Raji (cell line): ENCODE results near the gene SLAIN2.

Source experiments
- POLR2A ChIP-seq: IDR thresholded peaks from 2 replicates; pipeline ENCODE4 v1.6.1; 2011; ENCODE audit warnings: low read depth, low read length, control low read depth; ENCODE audit not compliant: insufficient read depth

SLAIN2 gene

DNA sequence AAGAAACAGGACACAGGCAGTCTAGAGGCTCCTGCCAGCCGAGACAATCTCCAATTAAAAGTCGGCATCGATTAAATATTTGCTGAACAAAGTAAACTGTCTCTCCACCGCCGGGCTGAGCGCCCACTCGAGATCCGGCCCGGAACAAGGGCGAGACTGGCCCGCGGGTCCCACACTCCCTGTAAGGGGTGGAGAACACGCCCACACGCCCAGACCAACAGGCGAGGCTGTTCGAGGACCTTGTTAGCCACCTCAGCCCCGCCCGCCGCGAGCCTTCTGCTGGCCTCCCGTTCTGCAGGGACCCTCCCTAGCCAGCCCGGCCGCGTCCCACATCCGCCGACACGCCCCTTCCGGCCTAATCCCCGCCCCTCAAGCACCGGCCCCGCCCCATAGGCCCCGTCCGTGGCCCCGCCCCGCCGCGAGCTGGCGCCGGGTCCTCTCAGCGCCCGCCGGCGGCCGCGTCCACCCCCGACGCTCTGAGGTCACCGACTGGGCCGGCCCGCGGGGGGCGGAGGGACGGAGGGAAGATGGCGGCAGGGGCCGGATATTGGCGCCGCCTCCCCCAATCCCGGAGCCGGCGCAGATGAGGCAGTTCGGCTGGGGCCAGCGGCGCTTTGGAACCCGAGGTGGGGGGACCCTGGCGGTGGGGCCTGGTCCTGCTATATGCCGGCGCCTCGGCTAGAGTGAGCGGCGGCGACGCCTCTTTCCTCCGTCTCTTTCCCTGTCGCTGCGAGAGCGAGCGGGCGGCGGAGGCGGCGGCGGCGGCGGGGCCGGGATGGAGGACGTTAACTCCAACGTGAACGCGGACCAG is at the start of gene SLAIN2:
Gene SLAIN2, plus strand, starts transcription at position 565 of the 811 bp plus-strand sequence. Its CDS starts 211 bp downstream, at position 776.
- TF ChIP-seq POLR2A, result peak; percentile 98

- no peak for TF ChIP-seq POLR2A
Measured at GRCh38 chr4:48295116-48295515, 46.2 kb upstream of the SLAIN2 start.

DNA sequence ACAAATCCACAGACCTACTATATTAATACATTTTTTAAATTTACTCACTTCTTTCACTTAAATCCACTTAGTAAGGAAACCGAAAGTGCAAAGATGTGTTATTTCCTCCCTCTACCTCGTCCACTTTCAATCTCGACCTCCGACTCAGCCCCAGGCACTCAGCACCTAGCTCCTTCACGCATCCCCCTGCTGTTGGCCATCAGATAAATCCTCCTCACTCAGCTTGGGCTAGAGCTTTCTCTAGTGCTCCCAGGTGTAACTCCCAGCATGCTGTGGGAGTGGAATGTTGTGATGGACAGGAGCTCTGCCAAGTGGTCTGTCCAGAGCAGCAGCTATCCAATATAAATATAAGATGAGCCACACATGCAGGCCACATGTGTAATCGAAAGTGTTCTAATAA is 45.0 kb upstream of the SLAIN2 start:
- no peak for TF ChIP-seq POLR2A

DNA sequence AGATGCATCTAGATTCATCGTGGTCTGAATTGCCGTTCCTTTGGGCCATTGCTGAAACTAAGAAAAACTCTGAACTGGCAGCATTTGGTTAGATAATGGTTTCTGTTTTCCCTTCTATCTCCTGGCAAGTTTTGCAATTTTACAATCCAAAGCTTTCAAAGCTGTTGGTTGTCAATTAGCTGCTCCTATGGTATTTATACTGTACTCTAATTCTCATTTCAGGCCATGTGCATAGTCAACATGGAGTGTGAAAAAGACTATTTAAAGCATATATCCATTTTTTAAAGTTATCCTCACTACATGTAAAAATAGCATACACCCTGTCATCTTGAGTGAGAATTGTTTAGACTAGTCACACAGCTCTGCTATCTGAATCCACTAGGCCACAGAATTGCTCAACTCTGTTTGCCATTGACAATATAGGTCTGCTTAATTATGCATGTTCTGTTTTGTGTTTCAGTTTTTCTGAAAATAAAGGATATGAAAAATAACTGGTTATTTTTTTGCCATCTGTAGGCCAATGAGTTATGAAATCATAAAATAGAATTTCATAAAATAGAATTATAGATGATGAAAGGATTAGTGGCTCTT is 44.0 kb upstream of the SLAIN2 start:
- TF ChIP-seq POLR2A, result no peak

- no peak for TF ChIP-seq POLR2A
Measured at GRCh38 chr4:48299560-48299959, 41.8 kb upstream of the SLAIN2 start.

GRCh38 chr4:48300004-48300403 is 41.3 kb upstream of the SLAIN2 start:
- TF ChIP-seq POLR2A, result no peak

- TF ChIP-seq POLR2A, result no peak
Measured at GRCh38 chr4:48305508-48305907, 35.8 kb upstream of the SLAIN2 start.

DNA sequence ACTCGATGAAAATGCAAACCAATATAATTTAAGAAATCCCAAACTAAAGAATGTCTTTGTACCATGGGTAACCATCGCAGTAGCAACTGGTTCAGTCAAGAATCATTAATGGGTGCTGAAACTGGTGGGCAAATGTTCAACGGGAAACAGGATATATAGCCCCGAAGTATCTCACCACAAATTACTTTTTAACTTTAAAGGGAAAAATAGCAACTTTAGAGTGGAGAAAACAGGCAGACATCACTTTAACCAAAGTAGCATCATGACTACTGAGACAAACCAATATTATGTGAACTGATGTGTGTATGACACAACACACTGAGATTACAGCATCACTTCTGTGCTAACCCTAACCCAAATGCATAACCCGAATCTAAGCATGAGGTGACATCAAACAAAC is 33.8 kb upstream of the SLAIN2 start:
- TF ChIP-seq POLR2A, result no peak

DNA sequence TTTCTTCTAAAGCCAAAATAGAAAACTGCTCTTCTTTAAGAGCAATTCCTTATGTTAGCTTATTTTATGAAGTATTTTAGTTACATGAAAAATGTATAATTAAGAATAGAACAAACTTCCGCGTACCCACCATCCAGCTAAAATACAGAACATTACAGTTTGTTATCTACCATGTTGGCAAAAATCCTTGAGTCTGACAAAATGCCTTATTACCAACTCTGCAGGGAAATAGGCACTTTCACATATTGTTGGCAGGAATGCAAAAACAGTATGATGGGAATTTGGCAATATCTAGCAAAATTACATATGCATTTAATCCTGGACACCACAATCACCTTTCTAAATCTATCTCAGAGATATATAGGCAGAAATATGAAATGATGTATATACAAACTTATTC is 32.4 kb upstream of the SLAIN2 start:
- TF ChIP-seq POLR2A, result no peak

- no peak for TF ChIP-seq POLR2A
Measured at GRCh38 chr4:48311896-48312295, 29.4 kb upstream of the SLAIN2 start.

GRCh38 chr4:48315728-48316630 is 25.4 kb upstream of the SLAIN2 start:
- TF ChIP-seq POLR2A, result no peak

GRCh38 chr4:48321312-48321711 is 20.0 kb upstream of the SLAIN2 start:
- TF ChIP-seq POLR2A, result no peak

GRCh38 chr4:48322063-48322462 is 19.3 kb upstream of the SLAIN2 start:
- TF ChIP-seq POLR2A, result no peak

GRCh38 chr4:48324281-48324680 is 17.0 kb upstream of the SLAIN2 start:
- no peak for TF ChIP-seq POLR2A

GRCh38 chr4:48329193-48329592 is 12.1 kb upstream of the SLAIN2 start:
- TF ChIP-seq POLR2A, result no peak
